ENCODE measurements around the gene NTN1.
"Not testable (repeated sequence)": the region's sequence is repeated elsewhere in the genome, so short reads cannot be mapped to it uniquely, and the experiment has no call there.

Gene NTN1

GRCh38 chr17:9244066-9245052 is 223.0 kb downstream of the NTN1 start:
- DNase-seq (ENCODE audit: low read depth in 2 of 2) = no peak

- no peak for DNase-seq (ENCODE audit: low read depth in 2 of 2)
Observed at GRCh38 chr17:9247401-9247938, 226.2 kb downstream of the NTN1 start.

- DNase-seq (ENCODE audit: low read depth in 2 of 2) = no peak
Observed at GRCh38 chr17:9249245-9249953, 228.1 kb downstream of the NTN1 start.

GRCh38 chr17:9251273-9251672 is 230.0 kb downstream of the NTN1 start:
- DNase-seq (ENCODE audit: low read depth in 2 of 2) = no peak

GRCh38 chr17:9253308-9253707 is 232.0 kb downstream of the NTN1 start:
- no peak for DNase-seq (ENCODE audit: low read depth in 2 of 2)

- DNase-seq (ENCODE audit: low read depth in 2 of 2) = no peak
Observed at GRCh38 chr17:9254841-9255240, 233.5 kb downstream of the NTN1 start.

- no peak for DNase-seq (ENCODE audit: low read depth in 2 of 2)
Observed at GRCh38 chr17:9255833-9256232, 234.5 kb downstream of the NTN1 start.

- no peak for DNase-seq (ENCODE audit: low read depth in 2 of 2)
Observed at GRCh38 chr17:9256361-9256750, 235.0 kb downstream of the NTN1 start.

- no peak for DNase-seq (ENCODE audit: low read depth in 2 of 2)
Observed at GRCh38 chr17:9256751-9257629, 235.7 kb downstream of the NTN1 start.

GRCh38 chr17:9257630-9257965 is 236.3 kb downstream of the NTN1 start:
- not testable (repeated sequence) for DNase-seq (ENCODE audit: low read depth in 2 of 2)

- DNase-seq (ENCODE audit: low read depth in 2 of 2) = no peak
Observed at GRCh38 chr17:9258115-9259015, 237.1 kb downstream of the NTN1 start.

- DNase-seq (ENCODE audit: low read depth in 2 of 2) = no peak
Observed at GRCh38 chr17:9259419-9259818, 238.1 kb downstream of the NTN1 start.

GRCh38 chr17:9261081-9262012 is 240.0 kb downstream of the NTN1 start:
- DNase-seq (ENCODE audit: low read depth in 2 of 2) = no peak

- DNase-seq (ENCODE audit: low read depth in 2 of 2) = no peak
Observed at GRCh38 chr17:9266031-9266680, 244.8 kb downstream of the NTN1 start.

GRCh38 chr17:9266697-9267117 is 245.4 kb downstream of the NTN1 start:
- DNase-seq (ENCODE audit: low read depth in 2 of 2) = no peak

- no peak for DNase-seq (ENCODE audit: low read depth in 2 of 2)
Observed at GRCh38 chr17:9268546-9268945, 247.2 kb downstream of the NTN1 start.

- no peak for DNase-seq (ENCODE audit: low read depth in 2 of 2)
Observed at GRCh38 chr17:9269350-9270035, 248.2 kb downstream of the NTN1 start.

GRCh38 chr17:9270921-9271320 is 249.6 kb downstream of the NTN1 start:
- no peak for DNase-seq (ENCODE audit: low read depth in 2 of 2)
